ENCODE data around the gene IPO7.

DNA sequence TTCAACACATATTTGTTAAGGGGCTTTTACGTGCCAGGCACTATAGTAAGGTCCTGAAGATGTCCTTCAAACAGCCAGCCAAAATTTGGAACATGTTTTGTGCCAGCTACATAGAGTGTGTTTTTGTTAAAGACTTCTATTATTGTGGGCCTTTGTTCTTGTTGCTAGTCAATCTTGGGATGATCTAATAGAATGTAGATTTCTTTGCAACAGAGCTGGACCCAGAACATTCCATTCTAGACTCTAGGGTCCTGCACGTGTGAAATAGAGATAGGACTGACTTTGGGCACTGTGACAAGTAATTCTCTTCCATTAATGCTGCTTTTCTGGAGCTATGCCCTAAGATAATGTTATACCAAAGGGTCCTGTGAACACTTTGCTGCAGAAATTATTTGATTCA lies 16.9 kb upstream of the IPO7 start:
- TF ChIP-seq, protein P1, sequence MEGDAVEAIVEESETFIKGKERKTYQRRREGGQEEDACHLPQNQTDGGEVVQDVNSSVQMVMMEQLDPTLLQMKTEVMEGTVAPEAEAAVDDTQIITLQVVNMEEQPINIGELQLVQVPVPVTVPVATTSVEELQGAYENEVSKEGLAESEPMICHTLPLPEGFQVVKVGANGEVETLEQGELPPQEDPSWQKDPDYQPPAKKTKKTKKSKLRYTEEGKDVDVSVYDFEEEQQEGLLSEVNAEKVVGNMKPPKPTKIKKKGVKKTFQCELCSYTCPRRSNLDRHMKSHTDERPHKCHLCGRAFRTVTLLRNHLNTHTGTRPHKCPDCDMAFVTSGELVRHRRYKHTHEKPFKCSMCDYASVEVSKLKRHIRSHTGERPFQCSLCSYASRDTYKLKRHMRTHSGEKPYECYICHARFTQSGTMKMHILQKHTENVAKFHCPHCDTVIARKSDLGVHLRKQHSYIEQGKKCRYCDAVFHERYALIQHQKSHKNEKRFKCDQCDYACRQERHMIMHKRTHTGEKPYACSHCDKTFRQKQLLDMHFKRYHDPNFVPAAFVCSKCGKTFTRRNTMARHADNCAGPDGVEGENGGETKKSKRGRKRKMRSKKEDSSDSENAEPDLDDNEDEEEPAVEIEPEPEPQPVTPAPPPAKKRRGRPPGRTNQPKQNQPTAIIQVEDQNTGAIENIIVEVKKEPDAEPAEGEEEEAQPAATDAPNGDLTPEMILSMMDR (conservative IDR thresholded peaks at IDR 0.05) = no peak
- no peak for TF ChIP-seq ZFX (IDR thresholded peaks at IDR 0.05)
